K562 (cell line): ENCODE measurements around the gene HIF1AN. TPM values are rescaled to one million over a fixed set of nuclear protein-coding genes. Genes with fewer than 3 reads are reported as not detected.

Source experiments
- ATAC-seq: fragments of 200-7000 bp; cut with Tn5 transposase; 3 replicates; pipeline ENCODE4 v1.9.1; 2020; ENCODE audit warnings: moderate library complexity
- BruUV-seq: library from RNA; stranded (reverse); fragments of 400-500 nt; replicated peaks from 2 replicates; lab custom pipeline; 2021; lab: Mats Ljungman, UMichigan
- CTCF ChIA-PET: fragments of 300-600 bp; formaldehyde crosslinking; extraction: SDS; loops from one replicate; lab custom pipeline; 2021; ENCODE audit warnings: low intra/inter-chr PET ratio; lab: Yijun Ruan, JAX
- POLR2A ChIA-PET: fragments of 300-600, 350-650 bp; sonication (Branson Sonifier 250); formaldehyde crosslinking; extraction: SDS; loops from one replicate; lab custom pipeline; 2021; ENCODE audit warnings: antibody characterized with exemption, inconsistent platforms; lab: Yijun Ruan, JAX
- DNase-seq, 4 experiments: peaks; one replicate each; pipeline versions ENCODE4 v3.0.0 to v3.0.0-alpha.2; 2011 to 2018; ENCODE audit warnings: low spot score in 3 of 4, mixed read lengths in 3 of 4; ENCODE audit errors: extremely low read depth in 1 of 4
- FAIRE-seq: peaks from 2 replicates; lab custom pipeline; 2011; peaks lifted over from hg19 to GRCh38; lab: Jason Lieb, UNC
- H2AFZ ChIP-seq: 2 replicates; pipeline ENCODE4 v1.6.0; 2011; ENCODE audit warnings: low read depth, low read length, control low read depth, inconsistent platforms
- H3K27ac ChIP-seq: fragments of 200-600 bp; 3 replicates; pipeline ENCODE4 v1.8.0; 2011; ENCODE audit warnings: low read depth, mild to moderate bottlenecking, control low read depth, inconsistent platforms, low read length, moderate library complexity, mixed read lengths; ENCODE audit errors: extremely low read depth
- H3K27me3 ChIP-seq, 2 experiments: fragments of 300-600 bp in 1 of 2; 2 replicates in 1 of 2; 3 replicates in 1 of 2; pipeline versions ENCODE4 v1.6.0 to v1.8.0; 2011; ENCODE audit warnings: inconsistent platforms in 2 of 2, low read length in 2 of 2, mild to moderate bottlenecking in 1 of 2, mixed read lengths in 1 of 2, moderate library complexity in 1 of 2; ENCODE audit not compliant: control insufficient read depth in 2 of 2, insufficient read depth in 2 of 2
- H3K36me3 ChIP-seq: fragments of 300-600 bp; 3 replicates; pipeline ENCODE4 v1.8.0; 2011; ENCODE audit warnings: mild to moderate bottlenecking, low read length, inconsistent platforms; ENCODE audit not compliant: control insufficient read depth, insufficient read depth
- H3K4me1 ChIP-seq, 2 experiments: fragments of 200-600 bp in 1 of 2; replicated peaks in 1 of 2; 2 replicates in 1 of 2; 3 replicates in 1 of 2; pipeline versions ENCODE4 v1.5.1 to v1.8.0; 2011; ENCODE audit warnings: inconsistent platforms in 2 of 2, low read length in 2 of 2, mild to moderate bottlenecking in 1 of 2, mixed read lengths in 1 of 2, moderate library complexity in 1 of 2; ENCODE audit not compliant: control insufficient read depth in 2 of 2, insufficient read depth in 2 of 2
- H3K4me2 ChIP-seq: 2 replicates; pipeline ENCODE4 v1.6.1; 2011; ENCODE audit warnings: low read length, control low read depth, inconsistent platforms, mixed read lengths; ENCODE audit not compliant: insufficient read depth
- H3K4me3 ChIP-seq: fragments of 200-600 bp; sonication (generic), shearing (Covaris generic); 2 replicates; pipeline ENCODE4 v1.5.1; 2016; ENCODE audit warnings: control low read depth, inconsistent platforms
- H3K79me2 ChIP-seq: fragments of 200-600 bp; 3 replicates; pipeline ENCODE4 v1.8.0; 2011; ENCODE audit warnings: low read length, inconsistent platforms; ENCODE audit not compliant: control insufficient read depth, insufficient read depth
- H3K9ac ChIP-seq, 2 experiments: 2 replicates each; pipeline versions ENCODE4 v1.6.0 to v1.6.1; 2011; ENCODE audit warnings: low read depth in 2 of 2, low read length in 2 of 2, control low read depth in 1 of 2, inconsistent platforms in 1 of 2, mild to moderate bottlenecking in 1 of 2, mixed read lengths in 1 of 2; ENCODE audit not compliant: insufficient read depth in 1 of 2
- H3K9me1 ChIP-seq: one replicate; pipeline ENCODE4 v1.6.0; 2011; ENCODE audit warnings: inconsistent platforms, mild to moderate bottlenecking, low read length, moderate library complexity; ENCODE audit not compliant: control insufficient read depth, insufficient read depth
- H3K9me3 ChIP-seq: replicated peaks from 2 replicates; pipeline ENCODE4 v1.5.1; 2011; ENCODE audit warnings: low read depth, low read length, inconsistent platforms; ENCODE audit not compliant: control insufficient read depth, insufficient read depth
- H4K20me1 ChIP-seq: replicated peaks from 2 replicates; pipeline ENCODE4 v1.6.1; 2011; ENCODE audit warnings: low read length, inconsistent platforms, mixed read lengths; ENCODE audit not compliant: control insufficient read depth, insufficient read depth
- AFF1 ChIP-seq, 2 experiments: fragments of 450-650 bp; IDR thresholded peaks; 2 replicates each; pipeline ENCODE4 v1.6.1; 2018; ENCODE audit warnings: mild to moderate bottlenecking in 2 of 2, low read depth in 1 of 2; ENCODE audit not compliant: partially characterized antibody in 2 of 2
- ATF7 ChIP-seq: fragments of 450-650 bp; IDR thresholded peaks from 2 replicates; pipeline ENCODE4 v1.7.1; 2014; ENCODE audit warnings: mild to moderate bottlenecking, moderate library complexity
- CBFA2T3 ChIP-seq: fragments of 450-650 bp; IDR thresholded peaks from 2 replicates; pipeline ENCODE4 v1.6.1; 2017
- EP400 ChIP-seq: fragments of 450-650 bp; IDR thresholded peaks from 2 replicates; pipeline ENCODE4 v1.6.1; 2017; ENCODE audit warnings: antibody characterized with exemption, mild to moderate bottlenecking, moderate library complexity
- GTF2E2 ChIP-seq: fragments of 200-800 bp; sonication (Bioruptor generic); IDR thresholded peaks from 2 replicates; pipeline ENCODE4 v1.6.1; 2016; ENCODE audit warnings: missing genetic modification characterization, missing compliant biosample characterization
- KAT2B ChIP-seq: IDR thresholded peaks from one replicate; pipeline ENCODE4 v1.6.1; 2012; ENCODE audit warnings: low read depth, mild to moderate bottlenecking, control low read depth, inconsistent platforms, low read length, moderate library complexity
- NEUROD1 ChIP-seq: fragments of 150-350 bp; IDR thresholded peaks from 2 replicates; pipeline ENCODE4 v1.6.1; 2014; ENCODE audit warnings: borderline replicate concordance, low read length, low read depth; ENCODE audit not compliant: partially characterized antibody
- NFATC3 ChIP-seq: fragments of 450-650 bp; IDR thresholded peaks from 2 replicates; pipeline ENCODE4 v1.6.1; 2017; ENCODE audit warnings: mild to moderate bottlenecking
- PHF20 ChIP-seq: fragments of 450-650 bp; IDR thresholded peaks from 2 replicates; pipeline ENCODE4 v1.6.1; 2018; ENCODE audit not compliant: partially characterized antibody
- PRDM10 ChIP-seq: fragments of 450-650 bp; IDR thresholded peaks from 2 replicates; pipeline ENCODE4 v1.6.1; 2018; ENCODE audit not compliant: partially characterized antibody
- RBFOX2 ChIP-seq: fragments of 200-400 bp; formaldehyde crosslinking; IDR thresholded peaks from 2 replicates; pipeline ENCODE4 v1.6.1; 2017; ENCODE audit warnings: low read depth, mild to moderate bottlenecking, low read length, moderate library complexity
- TAF9B ChIP-seq: fragments of 450-650 bp; IDR thresholded peaks from 2 replicates; pipeline ENCODE4 v1.6.1; 2018; ENCODE audit warnings: mild to moderate bottlenecking; ENCODE audit not compliant: partially characterized antibody
- ZNF274 ChIP-seq: IDR thresholded peaks from 2 replicates; pipeline ENCODE4 v1.6.1; 2011; ENCODE audit warnings: low read depth, mild to moderate bottlenecking, low read length, moderate library complexity, borderline replicate concordance
- WGBS: fragments of 100-300 bp; shearing (Covaris generic); methylation state at CpG from one replicate; pipeline ENCODE4 v1.1.6; 2016; ENCODE audit warnings: low coverage, mixed read lengths; ENCODE audit not compliant: insufficient coverage; ENCODE audit errors: missing lambda C conversion rate; 5-methylcytosine and 5-hydroxymethylcytosine counted together
- in situ Hi-C: fragments of 300-500 bp; cut with MboI; formaldehyde crosslinking; loops from 4 replicates; pipeline ENCODE4 v1.15.0; 2018; ENCODE audit warnings: inconsistent platforms, mixed read lengths
- intact Hi-C: fragments of 100-400 bp; cut with micrococcal nuclease; formaldehyde crosslinking; loops from 2 replicates; pipeline ENCODE4 v1.14.2; 2022
- polyA plus RNA-seq, 8 experiments: library from polyadenylated mRNA; depleted of rRNA in 4 of 8; stranded (reverse) in 5 of 8; unstranded in 3 of 8; fragments of >200 nt; fragmentation: Nextera tagmentation in 2 of 8; fragmentation: Illumina TruSeq in 1 of 8; extraction: Ambion mirVana in 2 of 8; extraction: Trizol in 1 of 8; gene quantifications; 2 replicates each; pipeline versions ENCODE4 v1.2.1 to v1.2.3, GENCODE V29; 2011 to 2014; ENCODE audit warnings: inconsistent platforms in 1 of 8, missing spikeins in 1 of 8
- total RNA-seq, 7 experiments: library from RNA; depleted of rRNA in 6 of 7; stranded (reverse); fragments of >200 nt in 6 of 7; fragmentation: Illumina TruSeq in 2 of 7; extraction: Trizol in 2 of 7; gene quantifications; 2 replicates each; pipeline versions ENCODE4 v1.2.1 to v1.2.3, GENCODE V29; 2011 to 2021; ENCODE audit warnings: low replicate concordance in 1 of 7

Gene HIF1AN
- total and polyA plus RNA-seq, 9 of the 15 experiments (the other 6 are each of a cell fraction or from before 2014, with no cell fraction given), result 1.2 to 16.8 (median 6.9) TPM

GRCh38 chr10:100529475-100530298 lies 6.1 kb upstream of the HIF1AN start, which contains the start of gene NDUFB8:
NDUFB8 (minus strand) TSS chr10:100529871; CDS start chr10:100529851, 20 bp downstream.
- peaks cover 0 to 17% of the 10 kb centered on the region in 2 experiments; a peak in 3 of 5 replicates for H3K4me1 ChIP-seq
- intact Hi-C loops, result no loop called here
- peak within 1 kb of the TSS; percentile 92 for H2AFZ ChIP-seq
- peaks cover 37% of the 10 kb centered on the region for H3K36me3 ChIP-seq
- no peaks in the 10 kb centered on the region; the same call in 1 of the 2 replicates for H3K9me3 ChIP-seq
- ChIA-PET POLR2A (interaction anchor here (0.8 kb wide), 1 partner anchor 244 kb away, joined by 3 read pairs; no protein-coding TSS in a partner anchor), CTCF (no interaction called here)
- peak; percentile 77 to 86 (median 78) for DNase-seq
- H4K20me1 ChIP-seq, result no peaks in the 10 kb centered on the region
- peak within 1 kb of the TSS; percentile 82 for H3K4me2 ChIP-seq
- peak; percentile 92 for ATAC-seq
- under 1% methylated on average over 26 of the region's 43 CpGs for WGBS
- in situ Hi-C loops, result no loop called here
- H3K79me2 ChIP-seq, result peaks cover 24% of the 10 kb centered on the region
- BruUV-seq, result no TSS peak
- H3K4me3 ChIP-seq, result peak within 1 kb of the TSS; percentile 82
- H3K27ac ChIP-seq, result peak within 1 kb of the TSS; percentile 82
- peak within 1 kb of the TSS; percentile 86 to 92 for H3K9ac ChIP-seq
- FAIRE-seq, result peak; percentile 52
- H3K27me3 ChIP-seq, result no peaks in the 10 kb centered on the region
- no peaks in the 10 kb centered on the region for H3K9me1 ChIP-seq
- TF ChIP-seq CBFA2T3 (0 out of 2 replicates have a peak, but pooled peaks have one; percentile 21), PRDM10 (peak; percentile 94), ZNF274 (no peak), ATF7 (0 out of 2 replicates have a peak, but pooled peaks have one; percentile 59), RBFOX2 (peak; percentile 80), KAT2B (no peak), TAF9B (peak; percentile 71), AFF1 (IDR thresholded peaks at IDR 0.05; ENCODE audit: low read depth in 1 of 2, partially characterized antibody in 2 of 2) (peak in 1 of 2 experiments; percentile 45), EP400 (peak; percentile 55), PHF20 (peak; percentile 68), NFATC3 (no peak), GTF2E2 (tag) (0 out of 2 replicates have a peak, but pooled peaks have one; percentile 34), NEUROD1 (no peak)
